ENCODE data around the gene HSD17B2. TPM values are rescaled to one million over a fixed set of nuclear protein-coding genes. Genes with fewer than 3 reads are reported as not detected.

Gene HSD17B2
- total and polyA plus RNA-seq, 7 donors, result 0.16 to 0.19 TPM; not detected in 5

DNA sequence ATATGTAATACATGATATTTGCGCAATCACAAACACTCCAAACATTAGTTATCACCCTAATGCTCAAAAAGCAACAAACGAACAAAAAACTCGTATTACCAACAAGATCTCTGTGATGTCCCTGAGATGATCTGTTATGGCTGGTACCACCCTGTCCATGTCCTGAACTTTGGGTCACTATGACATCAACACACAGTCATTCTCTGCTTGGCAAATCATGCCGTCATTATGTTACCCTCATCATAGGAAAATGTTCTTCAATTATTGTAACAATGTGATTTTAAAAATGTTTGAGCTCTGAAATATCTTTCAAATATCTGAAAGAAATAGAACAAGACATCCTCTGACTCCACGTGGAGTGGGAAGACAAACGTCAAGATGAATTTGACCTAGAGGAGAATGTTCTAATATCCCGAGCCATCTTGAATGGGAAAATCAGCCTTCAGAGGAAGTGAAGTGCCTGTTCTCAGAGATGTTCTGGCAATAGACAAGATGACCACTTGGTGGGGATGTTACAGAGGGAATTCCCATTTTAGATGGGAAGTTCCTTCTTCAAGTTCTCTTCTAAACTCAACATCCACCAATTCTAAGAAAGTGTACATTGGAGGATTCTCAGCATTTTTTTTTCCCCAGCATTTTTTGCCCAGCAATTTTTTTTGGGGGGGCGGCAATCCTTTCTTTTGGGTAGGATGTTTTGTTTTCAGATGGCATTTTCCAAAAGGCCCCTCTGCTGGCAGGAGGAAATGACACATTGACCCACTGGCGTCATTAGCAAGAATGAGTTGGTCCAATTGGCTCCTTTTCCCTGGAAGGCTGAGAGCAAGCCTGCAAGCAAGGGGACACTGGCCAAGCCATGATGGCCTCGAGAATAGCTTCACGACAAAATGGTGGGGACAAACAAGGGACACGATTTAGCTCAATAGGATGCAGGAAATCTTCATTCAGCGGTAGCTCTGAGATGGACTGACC is 3.7 kb upstream of the HSD17B2 start:
- no peak for ATAC-seq
- 50 to 51% (median 50%) methylated on average over 13 of the region's 13 CpGs for WGBS, 3 donors
- DNase-seq, result no peak
- Histone ChIP-seq H3K9me3 (no peaks in the 10 kb centered on the region), H3K27ac (no peak overlapping the region), H3K4me1 (no peaks in the 10 kb centered on the region), H3K27me3 (ENCODE audit: insufficient read depth in 3 of 3, low read length in 2 of 3) (no peaks in the 10 kb centered on the region), H3K4me3 (no peak overlapping the region), H3K36me3 (ENCODE audit: insufficient read depth in 1 of 2, low read depth in 1 of 2) (no peaks in the 10 kb centered on the region)
- TF ChIP-seq, protein P1, sequence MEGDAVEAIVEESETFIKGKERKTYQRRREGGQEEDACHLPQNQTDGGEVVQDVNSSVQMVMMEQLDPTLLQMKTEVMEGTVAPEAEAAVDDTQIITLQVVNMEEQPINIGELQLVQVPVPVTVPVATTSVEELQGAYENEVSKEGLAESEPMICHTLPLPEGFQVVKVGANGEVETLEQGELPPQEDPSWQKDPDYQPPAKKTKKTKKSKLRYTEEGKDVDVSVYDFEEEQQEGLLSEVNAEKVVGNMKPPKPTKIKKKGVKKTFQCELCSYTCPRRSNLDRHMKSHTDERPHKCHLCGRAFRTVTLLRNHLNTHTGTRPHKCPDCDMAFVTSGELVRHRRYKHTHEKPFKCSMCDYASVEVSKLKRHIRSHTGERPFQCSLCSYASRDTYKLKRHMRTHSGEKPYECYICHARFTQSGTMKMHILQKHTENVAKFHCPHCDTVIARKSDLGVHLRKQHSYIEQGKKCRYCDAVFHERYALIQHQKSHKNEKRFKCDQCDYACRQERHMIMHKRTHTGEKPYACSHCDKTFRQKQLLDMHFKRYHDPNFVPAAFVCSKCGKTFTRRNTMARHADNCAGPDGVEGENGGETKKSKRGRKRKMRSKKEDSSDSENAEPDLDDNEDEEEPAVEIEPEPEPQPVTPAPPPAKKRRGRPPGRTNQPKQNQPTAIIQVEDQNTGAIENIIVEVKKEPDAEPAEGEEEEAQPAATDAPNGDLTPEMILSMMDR (IDR thresholded peaks at IDR 0.05), result peak; percentile 6
- intact Hi-C loops (cut with DNase I), result loop anchor here in 1 of 2 donors (5.0 kb wide), 1 partner anchor 196 kb away; no protein-coding TSS in a partner anchor

DNA sequence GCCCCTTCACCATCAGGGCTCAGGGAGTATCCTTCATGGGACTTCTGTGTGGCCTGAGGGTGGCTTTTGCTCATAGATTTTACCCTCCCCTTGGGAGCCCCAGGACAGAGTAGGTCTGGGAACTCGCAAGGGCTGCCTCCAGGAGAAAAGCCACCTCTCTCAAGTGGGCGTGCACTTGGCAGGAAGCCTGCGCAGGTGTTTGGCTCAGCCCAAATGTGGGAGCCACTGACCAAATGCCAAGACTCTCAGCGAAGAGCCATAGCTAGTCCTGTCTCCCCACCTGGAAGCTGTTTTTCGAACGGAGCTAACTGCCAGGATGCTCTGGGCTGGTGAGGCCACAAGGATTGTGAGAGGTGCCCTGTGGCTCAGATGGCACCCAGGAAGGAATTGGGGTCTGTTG is 2.0 kb upstream of the HSD17B2 start:
- DNase-seq (no peak), ATAC-seq (no peak)
- intact Hi-C loops (cut with DNase I), result loop anchor here in 1 of 2 donors (5.0 kb wide), 1 partner anchor 194 kb away; no protein-coding TSS in a partner anchor
- no peak overlapping the region for H3K4me3 ChIP-seq
- TF ChIP-seq, protein P1 (IDR thresholded peaks at IDR 0.05), result no peak
- no peaks in the 10 kb centered on the region for H3K9me3 ChIP-seq
- H3K27ac ChIP-seq, result no peak overlapping the region
- no peaks in the 10 kb centered on the region for H3K4me1 ChIP-seq
- 66 to 78% (median 71%) methylated on average over 6 of the region's 6 CpGs for WGBS, 3 donors
- no peaks in the 10 kb centered on the region for H3K36me3 ChIP-seq (ENCODE audit: insufficient read depth in 1 of 2, low read depth in 1 of 2)
- H3K27me3 ChIP-seq (ENCODE audit: insufficient read depth in 3 of 3, low read length in 2 of 3), result no peaks in the 10 kb centered on the region

DNA sequence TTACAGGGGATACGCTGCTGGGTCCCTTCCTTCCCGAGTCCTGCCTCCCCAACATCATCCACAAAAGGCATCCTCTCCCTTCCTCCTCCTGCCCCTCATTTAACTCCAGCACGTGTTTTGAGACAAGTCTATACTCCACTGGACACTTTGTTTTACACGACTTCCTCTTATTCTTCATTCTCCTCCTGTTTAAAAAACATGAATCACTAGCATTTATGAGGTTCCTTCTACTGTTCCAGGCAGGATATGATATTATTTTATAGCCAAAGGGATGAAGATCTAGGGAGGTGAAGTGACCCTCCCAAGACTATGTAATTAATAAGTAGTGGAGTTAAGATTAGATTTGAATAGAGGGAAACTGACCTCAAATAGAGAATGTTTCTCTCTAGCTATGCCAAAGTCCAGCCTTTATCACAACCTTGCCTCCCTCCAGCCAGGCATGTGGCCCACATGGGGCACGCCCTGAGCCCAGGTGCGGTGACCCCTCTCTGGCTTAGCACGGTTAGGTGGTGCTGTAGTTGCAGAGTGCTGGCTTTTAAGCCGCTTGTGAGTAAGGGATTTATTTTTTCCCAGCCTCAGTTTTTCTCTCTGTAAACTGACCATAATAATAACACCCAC is 1.3 kb upstream of the HSD17B2 start:
- H3K9me3 ChIP-seq, result no peaks in the 10 kb centered on the region
- H3K27me3 ChIP-seq (ENCODE audit: insufficient read depth in 3 of 3, low read length in 2 of 3), result no peaks in the 10 kb centered on the region
- no peak overlapping the region for H3K27ac ChIP-seq
- no peaks in the 10 kb centered on the region for H3K4me1 ChIP-seq
- DNase-seq, result no peak
- intact Hi-C loops (cut with DNase I), result loop anchor here in 1 of 2 donors (5.0 kb wide), 1 partner anchor 194 kb away; no protein-coding TSS in a partner anchor
- no peaks in the 10 kb centered on the region for H3K36me3 ChIP-seq (ENCODE audit: insufficient read depth in 1 of 2, low read depth in 1 of 2)
- H3K4me3 ChIP-seq, result no peak overlapping the region
- TF ChIP-seq, protein P1 (IDR thresholded peaks at IDR 0.05), result no peak
- 55 to 60% (median 60%) methylated on average over 8 of the region's 8 CpGs for WGBS, 3 donors
- no peak for ATAC-seq

DNA sequence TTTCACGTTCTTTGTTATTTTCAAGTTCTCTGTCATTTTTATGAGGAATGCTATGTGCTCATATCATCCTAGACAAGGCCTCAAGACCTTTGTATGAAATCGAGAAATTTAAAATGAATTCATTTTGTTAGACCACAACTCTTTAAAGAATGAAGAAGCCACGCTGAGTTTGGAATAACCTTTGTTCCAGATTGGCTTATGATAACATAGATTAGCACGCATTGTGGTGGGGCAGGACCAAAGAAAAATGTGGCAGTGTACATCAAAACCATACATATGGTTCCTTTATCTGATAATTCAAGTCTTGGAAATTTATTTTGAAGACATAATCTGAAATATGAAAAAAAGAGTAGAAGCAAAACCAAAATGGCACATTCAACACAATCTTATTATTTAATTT is 2.2 kb downstream of the HSD17B2 start:
- Histone ChIP-seq H3K9me3 (no peaks in the 10 kb centered on the region), H3K36me3 (ENCODE audit: insufficient read depth in 1 of 2, low read depth in 1 of 2) (no peaks in the 10 kb centered on the region), H3K27me3 (ENCODE audit: insufficient read depth in 3 of 3, low read length in 2 of 3) (no peaks in the 10 kb centered on the region), H3K4me3 (no peak overlapping the region), H3K4me1 (no peaks in the 10 kb centered on the region), H3K27ac (no peak overlapping the region)
- no peak for ATAC-seq
- no peak for DNase-seq
- TF ChIP-seq, protein P1 (IDR thresholded peaks at IDR 0.05), result no peak
- 80 to 87% (median 86%) methylated on average over 4 of the region's 4 CpGs for WGBS, 3 donors
- intact Hi-C loops (cut with DNase I), result no loop called here

All from psoas muscle (tissue), 8 donors.